Measurements from ENCODE around the gene HOXA3.

GRCh38 chr7:27200761-27201579, 48.6 kb upstream of the HOXA3 start:
- TF ChIP-seq CTCF (IDR thresholded peaks at IDR 0.05) (no peak), POLR2A (IDR thresholded peaks at IDR 0.05) (no peak)

Data from gastroesophageal sphincter (tissue), 3 donors.